OCI-LY7 (cell line): ENCODE results near the gene PRSS56.

Experiments used
- EZH2phosphoT487 ChIP-seq: fragments of 200-600 bp; sonication (generic); IDR thresholded peaks from 2 replicates; pipeline ENCODE4 v1.6.1; 2018; ENCODE audit warnings: low read depth, borderline replicate concordance, mild to moderate bottlenecking, mixed run types, antibody characterized with exemption, low read length, moderate library complexity, mixed read lengths
- TF ChIP-seq, protein P1 (sequence below): fragments of 200-600 bp; sonication (generic); conservative IDR thresholded peaks from 2 replicates; pipeline ENCODE4 v1.5.1; 2014; ENCODE audit warnings: mild to moderate bottlenecking, antibody characterized with exemption, low read length, moderate library complexity, mixed read lengths

DNA sequence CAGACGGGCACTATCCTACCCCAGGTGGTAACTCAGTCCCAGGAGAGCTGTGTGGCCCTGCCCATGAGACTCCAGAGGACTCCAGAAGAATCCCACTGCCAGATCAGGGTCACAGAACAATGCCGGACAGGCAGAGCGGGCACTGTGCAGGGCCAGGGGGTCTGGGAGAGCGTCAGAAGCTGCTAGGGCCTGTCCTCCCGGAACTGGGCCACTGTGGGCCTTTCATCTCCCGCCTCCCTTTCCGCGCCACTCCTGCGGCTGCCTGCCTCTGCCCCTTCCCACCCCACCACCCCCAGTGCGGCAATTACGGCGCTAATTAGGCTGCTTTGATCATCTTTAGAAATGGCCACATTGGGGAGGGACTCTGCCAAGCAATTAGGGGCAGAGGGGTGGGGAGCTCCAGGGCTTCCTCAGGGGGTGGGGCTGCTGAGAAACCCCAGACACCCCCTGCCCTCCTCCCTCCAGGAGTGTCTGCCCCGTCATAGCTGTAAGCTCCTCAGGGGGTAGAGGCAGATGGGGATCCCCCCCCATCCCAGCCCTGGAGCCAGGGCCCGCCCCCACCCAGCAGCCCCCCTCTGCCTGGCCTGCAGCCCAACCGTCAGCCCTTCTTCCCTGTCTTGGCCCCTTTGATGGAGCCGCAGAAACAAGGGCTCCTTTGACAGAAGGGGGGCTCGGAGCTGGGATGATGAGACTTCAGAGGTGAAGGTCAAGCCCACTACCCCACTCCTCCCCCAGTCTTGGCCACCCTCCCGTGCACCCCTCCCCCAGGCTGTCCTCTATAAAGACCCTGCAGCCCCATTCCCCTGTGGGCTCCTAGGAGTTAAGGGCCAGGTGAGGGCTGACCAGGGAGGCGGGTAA is at the start of gene PRSS56:
- TF ChIP-seq, protein P1, sequence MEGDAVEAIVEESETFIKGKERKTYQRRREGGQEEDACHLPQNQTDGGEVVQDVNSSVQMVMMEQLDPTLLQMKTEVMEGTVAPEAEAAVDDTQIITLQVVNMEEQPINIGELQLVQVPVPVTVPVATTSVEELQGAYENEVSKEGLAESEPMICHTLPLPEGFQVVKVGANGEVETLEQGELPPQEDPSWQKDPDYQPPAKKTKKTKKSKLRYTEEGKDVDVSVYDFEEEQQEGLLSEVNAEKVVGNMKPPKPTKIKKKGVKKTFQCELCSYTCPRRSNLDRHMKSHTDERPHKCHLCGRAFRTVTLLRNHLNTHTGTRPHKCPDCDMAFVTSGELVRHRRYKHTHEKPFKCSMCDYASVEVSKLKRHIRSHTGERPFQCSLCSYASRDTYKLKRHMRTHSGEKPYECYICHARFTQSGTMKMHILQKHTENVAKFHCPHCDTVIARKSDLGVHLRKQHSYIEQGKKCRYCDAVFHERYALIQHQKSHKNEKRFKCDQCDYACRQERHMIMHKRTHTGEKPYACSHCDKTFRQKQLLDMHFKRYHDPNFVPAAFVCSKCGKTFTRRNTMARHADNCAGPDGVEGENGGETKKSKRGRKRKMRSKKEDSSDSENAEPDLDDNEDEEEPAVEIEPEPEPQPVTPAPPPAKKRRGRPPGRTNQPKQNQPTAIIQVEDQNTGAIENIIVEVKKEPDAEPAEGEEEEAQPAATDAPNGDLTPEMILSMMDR = no peak
- TF ChIP-seq EZH2phosphoT487 = no peak
